Measurements from ENCODE around the gene DHRS2. TPM values are rescaled to one million over a fixed set of nuclear protein-coding genes. Genes with fewer than 3 reads are reported as not detected.

Gene DHRS2
- total RNA-seq, 2 experiments from 2014 or later: 0.27 TPM; not detected in 1

- CTCF ChIA-PET: no interaction called here
- H3K4me3 ChIP-seq (ENCODE audit: low read length): no peak overlapping the region
- POLR2A ChIA-PET: no interaction called here
- Mint-ChIP-seq H3K36me3 (ENCODE audit: low read depth) (no peaks in the 10 kb centered on the region), H3K4me1 (ENCODE audit: low read depth) (no peaks in the 10 kb centered on the region), H3K4me3 (no peak overlapping the region), H3K27me3 (peaks cover 8% of the 10 kb centered on the region), H3K27ac (no peak overlapping the region), H3K9me3 (no peaks in the 10 kb centered on the region)
- no peak overlapping the region for H3K27ac ChIP-seq (ENCODE audit: low read depth in 1 of 2, low read length in 2 of 2)
- H3K36me3 ChIP-seq (ENCODE audit: insufficient read depth, low read length): no peaks in the 10 kb centered on the region
- intact Hi-C loops (cut with DNase I, micrococcal nuclease): no loop called here
- H3K27me3 ChIP-seq (ENCODE audit: control insufficient read depth in 1 of 2, insufficient read depth in 2 of 2, low read length in 2 of 2): peaks cover 0 to 2% of the 10 kb centered on the region in 2 experiments
- no peaks in the 10 kb centered on the region for H3K4me1 ChIP-seq (ENCODE audit: insufficient read depth, low read length)
- H3K9me3 ChIP-seq (ENCODE audit: control insufficient read depth in 1 of 2, insufficient read depth in 1 of 2, low read length in 2 of 2): no peaks in the 10 kb centered on the region
- DNase-seq (no peak), ATAC-seq (ENCODE audit: poor library complexity) (no peak)
- TF ChIP-seq CTCF (IDR thresholded peaks at IDR 0.05): no peak
Measured at GRCh38 chr14:23647619-23648018, 11.5 kb downstream of the DHRS2 start.

DNA sequence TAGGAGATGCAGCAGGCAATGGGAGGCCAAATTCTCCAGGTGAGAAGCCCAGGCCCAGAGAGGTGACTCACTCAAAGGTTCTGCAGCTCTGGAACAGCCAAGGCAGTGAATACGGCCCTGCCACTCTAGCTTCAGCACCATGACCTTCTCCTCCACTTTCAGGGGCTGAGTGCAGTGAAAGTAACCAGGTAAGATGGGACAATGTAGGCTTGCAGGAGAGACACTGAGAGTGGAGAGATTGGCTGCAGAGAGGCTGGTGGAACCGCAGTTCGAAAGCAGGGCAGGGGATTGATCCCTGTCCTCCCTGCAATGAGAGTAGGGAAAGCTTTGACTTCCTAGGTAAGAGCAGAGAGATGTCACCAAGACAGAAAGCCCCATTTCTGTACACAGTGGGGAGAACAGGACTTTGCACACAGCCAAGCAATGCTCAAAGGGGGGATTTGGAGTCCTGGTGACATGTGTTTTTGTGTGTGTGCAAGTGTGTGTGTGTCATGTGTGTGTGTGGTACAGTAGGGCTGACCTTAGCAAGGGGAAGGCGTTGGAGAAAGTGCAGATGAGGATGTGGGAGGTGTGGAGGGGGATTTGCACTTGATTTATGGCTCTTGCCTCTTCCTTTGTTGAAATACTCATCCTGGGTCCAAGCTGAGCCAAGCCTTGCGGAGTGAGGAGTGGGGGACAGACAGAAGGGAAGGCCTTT lies 12.7 kb downstream of the DHRS2 start:
- ChIA-PET CTCF (no interaction called here), POLR2A (no interaction called here)

GRCh38 chr14:23650506-23650905 lies 14.3 kb downstream of the DHRS2 start:
- intact Hi-C loops (cut with DNase I, micrococcal nuclease): no loop called here
- Histone ChIP-seq H3K4me1 (ENCODE audit: insufficient read depth, low read length) (no peaks in the 10 kb centered on the region), H3K9me3 (ENCODE audit: control insufficient read depth in 1 of 2, insufficient read depth in 1 of 2, low read length in 2 of 2) (no peaks in the 10 kb centered on the region), H3K27ac (ENCODE audit: low read depth in 1 of 2, low read length in 2 of 2) (no peak overlapping the region), H3K4me3 (ENCODE audit: low read length) (no peak overlapping the region), H3K27me3 (ENCODE audit: control insufficient read depth in 1 of 2, insufficient read depth in 2 of 2, low read length in 2 of 2) (no peaks in the 10 kb centered on the region), H3K36me3 (ENCODE audit: insufficient read depth, low read length) (no peaks in the 10 kb centered on the region)
- H3K4me1 Mint-ChIP-seq (ENCODE audit: low read depth): no peaks in the 10 kb centered on the region
- DNase-seq (no peak), ATAC-seq (ENCODE audit: poor library complexity) (no peak)
- no peak overlapping the region for H3K27ac Mint-ChIP-seq
- H3K4me3 Mint-ChIP-seq: no peak overlapping the region
- ChIA-PET POLR2A (no interaction called here), CTCF (no interaction called here)
- TF ChIP-seq CTCF (IDR thresholded peaks at IDR 0.05): no peak
- H3K36me3 Mint-ChIP-seq (ENCODE audit: low read depth): no peaks in the 10 kb centered on the region
- peaks cover 8% of the 10 kb centered on the region for H3K27me3 Mint-ChIP-seq
- no peaks in the 10 kb centered on the region for H3K9me3 Mint-ChIP-seq

More for the DNA sequence above, 12.7 kb downstream of the DHRS2 start:
- H3K4me1 ChIP-seq (ENCODE audit: insufficient read depth, low read length): no peaks in the 10 kb centered on the region
- H3K36me3 ChIP-seq (ENCODE audit: insufficient read depth, low read length): no peaks in the 10 kb centered on the region
- no peak for ATAC-seq (ENCODE audit: poor library complexity)
- Mint-ChIP-seq H3K36me3 (ENCODE audit: low read depth) (no peaks in the 10 kb centered on the region), H3K9me3 (no peaks in the 10 kb centered on the region), H3K4me3 (no peak overlapping the region), H3K4me1 (ENCODE audit: low read depth) (no peaks in the 10 kb centered on the region), H3K27ac (no peak overlapping the region), H3K27me3 (peaks cover 8% of the 10 kb centered on the region)
- TF ChIP-seq CTCF (IDR thresholded peaks at IDR 0.05): no peak
- H3K27me3 ChIP-seq (ENCODE audit: control insufficient read depth in 1 of 2, insufficient read depth in 2 of 2, low read length in 2 of 2): peaks cover 0 to 2% of the 10 kb centered on the region in 2 experiments
- no peaks in the 10 kb centered on the region for H3K9me3 ChIP-seq (ENCODE audit: control insufficient read depth in 1 of 2, insufficient read depth in 1 of 2, low read length in 2 of 2)
- H3K27ac ChIP-seq (ENCODE audit: low read depth in 1 of 2, low read length in 2 of 2): no peak overlapping the region
- intact Hi-C loops (cut with DNase I, micrococcal nuclease): no loop called here
- no peak for DNase-seq
- no peak overlapping the region for H3K4me3 ChIP-seq (ENCODE audit: low read length)
